ENCODE results near the gene CGNL1. TPM values are rescaled to one million over a fixed set of nuclear protein-coding genes. Genes with fewer than 3 reads are reported as not detected.

Gene CGNL1
- total RNA-seq, 1 donor from 2014 or later, result 26.7 TPM

- no peak for DNase-seq (ENCODE audit: extremely low read depth, low read depth, low spot score)
Measured at GRCh38 chr15:57419335-57419734, 43.0 kb downstream of the CGNL1 start.

- no peak for DNase-seq (ENCODE audit: extremely low read depth, low read depth, low spot score)
Measured at GRCh38 chr15:57421110-57421509, 44.8 kb downstream of the CGNL1 start.

- DNase-seq (ENCODE audit: extremely low read depth, low read depth, low spot score), result no peak
Measured at GRCh38 chr15:57421551-57421950, 45.2 kb downstream of the CGNL1 start.

DNA sequence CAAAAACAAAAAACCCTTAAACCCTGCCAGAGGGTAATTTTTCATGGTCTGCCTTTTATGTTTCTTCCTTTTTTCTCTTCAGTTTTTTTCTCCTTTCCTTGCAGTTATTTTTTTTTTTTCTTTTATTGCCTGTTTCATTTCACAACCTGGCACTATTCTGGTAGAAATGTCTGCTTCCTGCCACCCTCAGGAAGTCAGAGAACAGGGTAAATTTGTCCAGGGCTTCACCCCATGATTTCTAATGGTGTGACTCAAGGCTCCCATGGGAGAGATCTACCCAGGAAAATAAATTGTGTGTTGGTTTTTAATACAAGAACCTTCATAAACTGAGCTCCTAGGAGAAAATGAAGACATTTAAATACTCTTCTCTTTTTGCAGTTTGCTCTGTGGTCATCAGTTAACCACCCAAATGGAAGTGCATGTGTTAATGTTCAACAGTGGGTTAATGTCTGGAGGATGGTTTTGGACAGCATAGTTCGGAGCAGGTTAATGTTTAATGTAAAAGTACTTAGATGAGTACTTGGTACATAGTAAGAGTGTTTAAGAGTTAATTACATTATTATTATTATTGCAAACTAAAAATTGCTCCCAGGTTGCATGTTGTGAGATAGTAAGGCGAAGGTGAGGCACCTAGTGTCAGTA, 45.9 kb downstream of the CGNL1 start:
- no peak for DNase-seq (ENCODE audit: extremely low read depth, low read depth, low spot score)

DNA sequence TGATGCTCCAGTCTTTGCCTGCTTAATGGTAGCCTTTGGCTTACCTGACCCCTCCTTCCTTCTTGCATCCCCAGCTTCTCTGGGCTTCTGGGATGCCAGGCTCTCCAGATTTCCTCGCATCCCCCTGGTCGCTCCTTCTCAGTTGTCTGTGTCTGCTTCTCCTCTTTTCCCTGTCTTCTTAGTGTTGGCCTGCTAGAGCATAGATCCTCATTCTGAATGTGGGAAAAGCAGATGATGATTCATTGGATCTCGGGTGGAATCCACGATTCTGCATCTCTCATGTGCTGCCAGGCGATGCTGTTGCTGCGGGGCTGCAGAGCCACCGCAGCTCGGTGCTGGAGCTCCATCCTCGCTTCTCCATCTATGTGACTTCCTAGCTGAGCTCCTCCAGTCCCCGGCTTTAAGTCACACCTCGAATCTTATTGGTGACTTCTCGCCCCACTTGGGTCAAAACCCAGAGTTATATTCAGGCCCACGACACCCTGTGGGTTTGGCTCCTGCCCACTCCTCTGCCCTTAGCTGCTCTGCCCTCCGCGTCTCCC, 47.4 kb downstream of the CGNL1 start:
- no peak for DNase-seq (ENCODE audit: extremely low read depth, low read depth, low spot score)

- no peak for DNase-seq (ENCODE audit: extremely low read depth, low read depth, low spot score)
Measured at GRCh38 chr15:57424628-57425405, 48.5 kb downstream of the CGNL1 start.

- DNase-seq (ENCODE audit: extremely low read depth, low read depth, low spot score), result no peak
Measured at GRCh38 chr15:57425842-57426241, 49.5 kb downstream of the CGNL1 start.

- no peak for DNase-seq (ENCODE audit: extremely low read depth, low read depth, low spot score)
Measured at GRCh38 chr15:57427367-57427821, 51.1 kb downstream of the CGNL1 start.

GRCh38 chr15:57432141-57432741, 55.9 kb downstream of the CGNL1 start:
- DNase-seq (ENCODE audit: extremely low read depth, low read depth, low spot score), result no peak

DNA sequence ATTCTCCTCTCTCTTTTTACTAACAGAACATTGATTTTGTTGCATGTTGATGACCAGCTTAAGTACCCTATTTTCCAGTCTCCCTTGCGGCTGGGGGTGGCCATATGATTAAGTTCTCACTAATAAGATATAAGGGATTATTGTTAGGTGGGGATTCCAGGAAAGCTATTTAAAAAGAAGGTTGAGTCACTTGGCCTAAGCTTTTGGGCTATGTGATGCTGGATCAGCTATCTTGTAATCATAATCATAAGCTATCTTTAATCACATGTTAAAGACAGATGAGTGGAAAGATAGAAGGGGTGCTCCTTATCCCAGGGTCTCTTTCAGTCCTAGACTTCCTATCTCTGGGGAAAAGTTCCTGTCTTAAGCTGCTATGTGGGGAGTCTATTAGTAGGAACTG, 59.9 kb downstream of the CGNL1 start:
- no peak for DNase-seq (ENCODE audit: extremely low read depth, low read depth, low spot score)

- no peak for DNase-seq (ENCODE audit: extremely low read depth, low read depth, low spot score)
Measured at GRCh38 chr15:57436961-57437360, 60.7 kb downstream of the CGNL1 start.

- no peak for DNase-seq (ENCODE audit: extremely low read depth, low read depth, low spot score)
Measured at GRCh38 chr15:57437564-57437963, 61.3 kb downstream of the CGNL1 start.

DNA sequence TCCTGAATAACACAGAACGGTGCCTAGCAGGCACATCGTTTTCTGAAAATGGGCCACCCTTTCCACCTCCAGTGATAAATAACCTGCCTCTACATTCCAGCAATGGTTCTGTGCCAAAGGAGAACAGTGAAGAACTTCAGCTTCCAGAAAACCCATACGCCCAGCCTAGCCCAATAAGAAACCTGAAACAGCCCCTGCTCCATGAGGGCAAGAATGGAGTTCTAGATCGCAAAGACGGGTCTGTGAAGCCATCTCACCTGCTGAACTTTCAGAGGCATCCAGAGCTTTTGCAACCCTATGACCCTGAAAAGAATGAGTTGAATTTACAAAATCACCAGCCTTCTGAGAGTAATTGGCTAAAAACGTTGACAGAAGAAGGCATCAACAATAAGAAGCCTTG, 61.9 kb downstream of the CGNL1 start:
- no peak for DNase-seq (ENCODE audit: extremely low read depth, low read depth, low spot score)

DNA sequence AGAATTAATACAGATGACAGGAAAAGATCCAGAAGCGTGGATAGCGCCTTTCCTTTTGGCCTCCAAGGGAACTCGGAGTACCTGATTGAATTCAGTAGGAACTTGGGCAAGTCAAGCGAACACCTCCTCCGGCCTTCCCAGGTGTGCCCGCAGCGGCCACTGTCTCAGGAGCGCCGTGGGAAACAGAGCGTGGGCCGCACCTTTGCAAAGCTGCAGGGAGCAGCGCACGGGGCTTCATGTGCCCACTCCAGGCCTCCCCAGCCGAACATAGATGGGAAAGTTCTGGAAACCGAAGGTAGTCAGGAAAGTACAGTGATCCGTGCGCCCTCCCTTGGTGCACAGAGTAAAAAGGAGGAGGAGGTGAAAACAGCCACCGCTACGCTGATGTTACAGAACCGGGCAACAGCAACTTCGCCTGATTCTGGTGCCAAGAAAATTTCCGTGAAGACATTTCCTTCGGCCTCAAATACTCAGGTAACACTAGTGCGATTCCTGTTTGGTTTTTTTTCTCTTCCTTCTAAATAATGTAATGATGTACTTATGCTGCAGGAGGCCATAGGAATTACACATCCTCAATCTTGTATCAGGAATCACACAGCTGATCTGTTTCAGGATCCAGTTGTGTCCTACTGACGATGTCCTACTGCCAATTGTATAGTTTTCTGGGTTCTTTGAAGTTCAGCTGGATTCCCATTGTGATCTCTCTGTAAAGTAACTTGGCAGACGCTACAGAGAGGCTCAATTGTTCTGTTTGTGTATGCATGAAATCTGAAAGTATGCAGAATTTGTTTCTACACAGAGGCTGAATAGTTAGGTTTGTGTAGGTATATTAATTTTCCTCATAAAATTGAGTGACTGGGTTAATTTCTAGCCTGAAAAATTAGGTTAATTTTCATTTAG, 63.1 kb downstream of the CGNL1 start:
- no peak for DNase-seq (ENCODE audit: extremely low read depth, low read depth, low spot score)

DNA sequence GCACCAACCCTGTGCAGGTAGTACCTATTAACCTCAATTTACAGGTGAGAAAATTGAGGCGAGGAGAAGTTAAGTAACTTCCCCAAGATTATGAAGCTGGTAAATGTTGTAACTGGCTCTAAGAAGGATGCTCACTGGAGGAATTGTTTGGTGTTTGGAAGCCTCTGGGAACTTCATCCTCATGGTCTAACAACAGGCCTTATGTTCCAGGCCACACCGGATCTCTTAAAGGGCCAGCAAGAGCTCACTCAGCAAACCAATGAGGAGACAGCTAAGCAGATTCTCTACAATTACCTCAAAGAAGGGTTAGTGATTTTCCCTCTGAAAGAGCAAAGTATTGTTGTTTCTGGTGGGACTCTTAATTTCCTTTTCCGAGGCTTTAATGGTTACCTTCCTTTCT, 63.9 kb downstream of the CGNL1 start:
- no peak for DNase-seq (ENCODE audit: extremely low read depth, low read depth, low spot score)

DNA sequence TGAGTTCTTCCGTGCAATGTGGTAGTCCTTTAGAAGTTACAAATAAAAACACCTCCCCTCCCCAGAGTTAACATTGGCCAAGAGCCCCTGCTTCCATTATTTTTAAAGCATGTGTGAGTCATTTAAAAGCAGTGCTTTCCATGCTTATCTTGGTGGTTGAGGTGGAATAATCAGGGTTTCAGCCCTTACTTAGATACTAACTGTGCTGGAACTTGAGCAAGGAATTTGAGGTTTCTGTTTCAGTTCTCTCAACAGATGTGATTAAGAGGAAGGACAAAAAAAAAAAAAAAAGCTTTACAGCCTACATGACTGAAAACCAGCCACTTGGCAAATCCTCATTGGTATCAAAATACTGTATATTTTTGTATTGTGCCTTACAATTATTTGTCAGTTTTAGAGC, 64.5 kb downstream of the CGNL1 start:
- no peak for DNase-seq (ENCODE audit: extremely low read depth, low read depth, low spot score)

DNA sequence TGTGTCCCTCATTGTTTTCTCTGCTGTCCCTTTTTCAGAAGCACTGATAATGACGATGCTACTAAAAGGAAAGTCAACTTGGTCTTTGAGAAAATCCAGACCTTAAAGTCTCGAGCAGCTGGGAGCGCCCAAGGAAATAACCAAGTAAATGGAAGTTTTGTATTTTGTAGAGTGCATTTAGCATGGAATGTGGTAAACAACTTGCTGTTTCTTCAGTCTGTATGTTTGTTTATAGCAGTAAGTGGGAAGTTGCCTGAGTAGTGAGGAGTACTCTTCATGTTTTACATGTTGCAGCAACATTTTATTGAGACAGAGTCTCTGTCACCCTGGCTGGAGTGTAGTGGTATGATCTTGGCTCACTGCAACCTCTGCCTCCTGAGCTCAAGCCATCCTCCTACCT, 66.0 kb downstream of the CGNL1 start:
- no peak for DNase-seq (ENCODE audit: extremely low read depth, low read depth, low spot score)

- no peak for DNase-seq (ENCODE audit: extremely low read depth, low read depth, low spot score)
Measured at GRCh38 chr15:57443486-57443885, 67.2 kb downstream of the CGNL1 start.

DNA sequence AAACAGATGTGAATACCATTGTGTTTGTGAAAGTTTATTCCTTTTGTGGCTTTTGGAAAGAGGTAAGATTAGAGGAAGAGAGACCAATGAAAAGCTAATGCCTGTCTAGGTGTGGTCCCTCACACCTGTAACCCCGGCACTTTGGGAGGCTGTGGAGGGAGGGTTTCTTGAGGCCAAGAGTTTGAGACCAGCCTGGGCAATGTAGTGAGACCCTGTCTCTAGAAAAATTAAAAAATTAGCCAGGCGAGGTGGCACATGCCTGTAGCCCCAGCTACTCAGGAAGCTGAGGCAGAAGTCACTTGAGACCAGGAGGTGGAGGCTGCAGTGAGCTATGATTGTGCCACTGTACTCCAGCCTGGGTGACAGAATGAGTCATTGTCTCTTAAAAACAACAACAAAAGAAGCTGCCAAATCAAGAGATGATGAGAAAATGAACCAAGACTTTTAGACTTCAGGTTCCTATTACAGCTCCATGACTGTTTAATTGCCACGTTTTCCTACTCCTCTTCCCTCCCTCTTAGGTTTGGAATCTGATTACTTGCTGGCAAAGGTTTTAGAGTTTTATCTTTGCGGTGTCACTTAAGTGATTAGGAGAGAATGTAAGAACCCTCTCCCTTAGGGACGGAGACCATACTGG, 68.7 kb downstream of the CGNL1 start:
- DNase-seq (ENCODE audit: extremely low read depth, low read depth, low spot score), result no peak

GRCh38 chr15:57445872-57446271, 69.6 kb downstream of the CGNL1 start:
- no peak for DNase-seq (ENCODE audit: extremely low read depth, low read depth, low spot score)
